Left lung (tissue), 10 donors: ENCODE results near the gene CHRNB1. TPM values are rescaled to one million over a fixed set of nuclear protein-coding genes. Genes with fewer than 3 reads are reported as not detected.

Experiments
- ATAC-seq: fragments of 200-7000 bp; cut with Tn5 transposase; one replicate; pipeline ENCODE4 v1.9.1; 2020; ENCODE audit warnings: moderate library complexity
- DNase-seq, 4 donors: peaks; one replicate each; pipeline ENCODE4 v3.0.0-alpha.2; 2013 to 2020
- H3K27ac ChIP-seq, 2 donors: fragments of 200-600 bp; sonication (generic) in 1 of 2; one replicate each; pipeline versions ENCODE4 v1.5.0 to v1.8.0; 2020 to 2021
- H3K27me3 ChIP-seq, 2 donors: fragments of 200-600 bp; sonication (generic) in 1 of 2; one replicate each; pipeline versions ENCODE4 v1.5.0 to v1.8.0; 2020 to 2021
- H3K36me3 ChIP-seq, 2 donors: fragments of 200-600 bp; sonication (generic) in 1 of 2; one replicate each; pipeline versions ENCODE4 v1.5.0 to v1.8.0; 2020 to 2021
- H3K4me1 ChIP-seq, 2 donors: fragments of 200-600 bp; one replicate each; pipeline ENCODE4 v1.8.0; 2021
- H3K4me3 ChIP-seq, 2 donors: fragments of 200-600 bp; sonication (generic) in 1 of 2; one replicate each; pipeline versions ENCODE4 v1.5.0 to v1.8.0; 2020 to 2021; ENCODE audit warnings: mild to moderate bottlenecking in 1 of 2
- H3K9me3 ChIP-seq, 2 donors: fragments of 200-600 bp; sonication (generic) in 1 of 2; one replicate each; pipeline versions ENCODE4 v1.5.0 to v1.8.0; 2020 to 2021
- CTCF ChIP-seq, 2 donors: fragments of 200-600 bp; sonication (generic) in 1 of 2; IDR thresholded peaks; one replicate each; pipeline versions ENCODE4 v1.5.0 to v1.8.0; 2021; ENCODE audit warnings: antibody characterized with exemption in 2 of 2
- intact Hi-C, 2 donors: fragments of 100-400 bp; cut with DNase I; formaldehyde crosslinking; loops; one replicate each; pipeline versions ENCODE4 v1.11.2 to v1.14.2; 2022
- polyA plus RNA-seq, 6 donors: library from polyadenylated mRNA; unstranded; fragments of 120-200 nt; gene quantifications; one replicate each; pipeline ENCODE4 v1.2.1, GENCODE V29; 2013; ENCODE audit not compliant: insufficient read length in 6 of 6
- total RNA-seq, 2 donors: library from RNA; stranded (reverse); fragmentation: NEBNext Ultra II Directional; extraction: Animal tissue kit (Norgen Biotek cat#: 25700); gene quantifications; one replicate each; pipeline ENCODE4 v1.2.1, GENCODE V29; 2021
- donor health status: DM: no; HTN: yes; CAD: no.
- donor health status: DM: no; HTN: no; CAD: no.

CHRNB1 gene
- total and polyA plus RNA-seq, 8 donors, result 7.0 to 12.1 (median 9.9) TPM

GRCh38 chr17:7443499-7444485, 1.1 kb upstream of the CHRNB1 start:
- H3K4me3 ChIP-seq, result no peak overlapping the region
- peaks cover 17 to 38% of the 10 kb centered on the region in 2 donors for H3K4me1 ChIP-seq
- intact Hi-C loops, result no loop called here
- no peak overlapping the region for H3K27ac ChIP-seq
- no peaks in the 10 kb centered on the region for H3K36me3 ChIP-seq
- no peaks in the 10 kb centered on the region for H3K9me3 ChIP-seq
- peaks cover 25 to 87% of the 10 kb centered on the region in 2 donors for H3K27me3 ChIP-seq
- ATAC-seq (no peak), DNase-seq (no peak)
- no peak for TF ChIP-seq CTCF (IDR thresholded peaks at IDR 0.05)

GRCh38 chr17:7445619-7445968, 733 bp downstream of the CHRNB1 start:
- peaks cover 9 to 71% of the 10 kb centered on the region in 2 donors for H3K27me3 ChIP-seq

GRCh38 chr17:7448461-7448860, 3.6 kb downstream of the CHRNB1 start:
- TF ChIP-seq CTCF (IDR thresholded peaks at IDR 0.05), result no peak
- intact Hi-C loops, result no loop called here
- Histone ChIP-seq H3K4me3 (no peak overlapping the region), H3K9me3 (no peaks in the 10 kb centered on the region), H3K4me1 (peaks cover 3 to 18% of the 10 kb centered on the region in 2 donors), H3K27ac (no peak overlapping the region), H3K27me3 (peaks cover 8 to 48% of the 10 kb centered on the region in 2 donors), H3K36me3 (no peaks in the 10 kb centered on the region)
- DNase-seq (no peak), ATAC-seq (no peak)

More at GRCh38 chr17:7445619-7445968, 733 bp downstream of the CHRNB1 start:
- no peak for TF ChIP-seq CTCF (IDR thresholded peaks at IDR 0.05)
- Histone ChIP-seq H3K4me1 (peaks cover 5 to 20% of the 10 kb centered on the region in 2 donors), H3K27ac (no peak overlapping the region), H3K4me3 (peak overlapping the region; percentile 33 to 50), H3K36me3 (no peaks in the 10 kb centered on the region), H3K9me3 (no peaks in the 10 kb centered on the region)
- ATAC-seq (peak; percentile 63), DNase-seq (no peak)
- intact Hi-C loops, result no loop called here

GRCh38 chr17:7459961-7460545, 15.2 kb downstream of the CHRNB1 start:
- H3K27me3 ChIP-seq, result no peaks in the 10 kb centered on the region
- intact Hi-C loops, result no loop called here
- no peak for TF ChIP-seq CTCF (IDR thresholded peaks at IDR 0.05)
- no peak overlapping the region for H3K4me3 ChIP-seq
- H3K9me3 ChIP-seq, result no peaks in the 10 kb centered on the region
- H3K4me1 ChIP-seq, result peaks cover 4 to 15% of the 10 kb centered on the region in 2 donors
- H3K27ac ChIP-seq, result no peak overlapping the region
- no peak for ATAC-seq
- DNase-seq, result no peak
- peaks cover 4 to 27% of the 10 kb centered on the region in 2 donors for H3K36me3 ChIP-seq
